WTC11 (cell line): ENCODE measurements around the gene PDLIM1.

Experiments used
- ATF2 ChIP-seq: sonication (generic); formaldehyde crosslinking; IDR thresholded peaks from 2 replicates; pipeline ENCODE4 v1.8.1; 2022; ENCODE audit warnings: low read depth, missing genetic modification reagents, borderline replicate concordance
- IRF2 ChIP-seq: sonication (generic); formaldehyde crosslinking; IDR thresholded peaks from 2 replicates; pipeline ENCODE4 v1.8.0; 2022; ENCODE audit warnings: low read depth, missing genetic modification reagents, borderline replicate concordance
- KAT7 ChIP-seq: sonication (generic); formaldehyde crosslinking; IDR thresholded peaks from 2 replicates; pipeline ENCODE4 v1.8.1; 2023; ENCODE audit warnings: missing genetic modification reagents, mild to moderate bottlenecking, borderline replicate concordance
- NR2C2 ChIP-seq: sonication (generic); formaldehyde crosslinking; IDR thresholded peaks from 2 replicates; pipeline ENCODE4 v1.8.0; 2022; ENCODE audit warnings: mild to moderate bottlenecking, missing genetic modification reagents
- SP1 ChIP-seq: sonication (generic); formaldehyde crosslinking; conservative IDR thresholded peaks from 2 replicates; pipeline ENCODE4 v1.8.1; 2022; ENCODE audit warnings: missing genetic modification reagents
- TEAD4 ChIP-seq: sonication (generic); formaldehyde crosslinking; IDR thresholded peaks from 2 replicates; pipeline ENCODE4 v1.8.0; 2022; ENCODE audit warnings: mild to moderate bottlenecking, missing genetic modification reagents
- ZMAT4 ChIP-seq: fragments of 250-450 bp; sonication (Bioruptor Pico); IDR thresholded peaks from 2 replicates; pipeline ENCODE4 v1.9.0; 2021; ENCODE audit warnings: mild to moderate bottlenecking
- ZNF263 ChIP-seq: sonication (generic); formaldehyde crosslinking; IDR thresholded peaks from 2 replicates; pipeline ENCODE4 v1.8.1; 2022; ENCODE audit warnings: low read depth, mild to moderate bottlenecking, moderate library complexity, missing genetic modification reagents
- ZSCAN18 ChIP-seq: fragments of 250-450 bp; sonication (Bioruptor Pico); IDR thresholded peaks from 2 replicates; pipeline ENCODE4 v2.1.2; 2022; ENCODE audit warnings: mild to moderate bottlenecking, moderate library complexity
- TF ChIP-seq, protein P1 (sequence below): fragments of 200-600 bp; IDR thresholded peaks from 2 replicates; pipeline ENCODE4 v1.8.0; 2022; ENCODE audit warnings: antibody characterized with exemption
- TF ChIP-seq, protein P2 (sequence below): sonication (generic); formaldehyde crosslinking; IDR thresholded peaks from 2 replicates; pipeline ENCODE4 v1.8.0; 2022; ENCODE audit warnings: mild to moderate bottlenecking, missing genetic modification reagents
- TF ChIP-seq, protein P3 (sequence below): sonication (generic); formaldehyde crosslinking; IDR thresholded peaks from 2 replicates; pipeline ENCODE4 v1.8.1; 2023; ENCODE audit warnings: mild to moderate bottlenecking, missing genetic modification reagents
- TF ChIP-seq, protein P4 (sequence below): sonication (generic); formaldehyde crosslinking; IDR thresholded peaks from 2 replicates; pipeline ENCODE4 v1.8.1; 2022; ENCODE audit warnings: mild to moderate bottlenecking, missing genetic modification reagents, moderate library complexity, borderline replicate concordance

DNA sequence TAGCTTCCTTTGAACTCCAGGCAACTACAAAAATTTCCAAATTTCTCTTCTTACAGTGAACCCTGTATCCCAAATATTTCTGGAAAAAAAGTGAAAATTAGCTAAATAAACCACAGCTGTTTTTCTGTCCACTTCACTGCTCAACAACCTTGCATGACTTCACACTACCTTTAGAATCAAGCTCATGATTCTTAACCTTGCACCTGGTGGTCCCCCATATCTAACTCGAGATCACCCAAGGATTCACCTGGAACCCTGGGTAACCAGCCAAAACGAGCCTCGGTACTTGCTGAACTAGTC, 47.5 kb downstream of the PDLIM1 start:
- TF ChIP-seq, protein P1, sequence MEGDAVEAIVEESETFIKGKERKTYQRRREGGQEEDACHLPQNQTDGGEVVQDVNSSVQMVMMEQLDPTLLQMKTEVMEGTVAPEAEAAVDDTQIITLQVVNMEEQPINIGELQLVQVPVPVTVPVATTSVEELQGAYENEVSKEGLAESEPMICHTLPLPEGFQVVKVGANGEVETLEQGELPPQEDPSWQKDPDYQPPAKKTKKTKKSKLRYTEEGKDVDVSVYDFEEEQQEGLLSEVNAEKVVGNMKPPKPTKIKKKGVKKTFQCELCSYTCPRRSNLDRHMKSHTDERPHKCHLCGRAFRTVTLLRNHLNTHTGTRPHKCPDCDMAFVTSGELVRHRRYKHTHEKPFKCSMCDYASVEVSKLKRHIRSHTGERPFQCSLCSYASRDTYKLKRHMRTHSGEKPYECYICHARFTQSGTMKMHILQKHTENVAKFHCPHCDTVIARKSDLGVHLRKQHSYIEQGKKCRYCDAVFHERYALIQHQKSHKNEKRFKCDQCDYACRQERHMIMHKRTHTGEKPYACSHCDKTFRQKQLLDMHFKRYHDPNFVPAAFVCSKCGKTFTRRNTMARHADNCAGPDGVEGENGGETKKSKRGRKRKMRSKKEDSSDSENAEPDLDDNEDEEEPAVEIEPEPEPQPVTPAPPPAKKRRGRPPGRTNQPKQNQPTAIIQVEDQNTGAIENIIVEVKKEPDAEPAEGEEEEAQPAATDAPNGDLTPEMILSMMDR, result no peak
- TF ChIP-seq, protein P2, sequence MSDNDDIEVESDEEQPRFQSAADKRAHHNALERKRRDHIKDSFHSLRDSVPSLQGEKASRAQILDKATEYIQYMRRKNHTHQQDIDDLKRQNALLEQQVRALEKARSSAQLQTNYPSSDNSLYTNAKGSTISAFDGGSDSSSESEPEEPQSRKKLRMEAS (CRISPR knock-in tag), result no peak
- TF ChIP-seq ZMAT4, result no peak
- no peak for TF ChIP-seq IRF2 (CRISPR knock-in tag)
- TF ChIP-seq ZSCAN18 (CRISPR knock-in tag), result no peak
- TF ChIP-seq ZNF263 (CRISPR knock-in tag), result no peak
- TF ChIP-seq SP1, result no peak
- no peak for TF ChIP-seq TEAD4
- TF ChIP-seq, protein P3, sequence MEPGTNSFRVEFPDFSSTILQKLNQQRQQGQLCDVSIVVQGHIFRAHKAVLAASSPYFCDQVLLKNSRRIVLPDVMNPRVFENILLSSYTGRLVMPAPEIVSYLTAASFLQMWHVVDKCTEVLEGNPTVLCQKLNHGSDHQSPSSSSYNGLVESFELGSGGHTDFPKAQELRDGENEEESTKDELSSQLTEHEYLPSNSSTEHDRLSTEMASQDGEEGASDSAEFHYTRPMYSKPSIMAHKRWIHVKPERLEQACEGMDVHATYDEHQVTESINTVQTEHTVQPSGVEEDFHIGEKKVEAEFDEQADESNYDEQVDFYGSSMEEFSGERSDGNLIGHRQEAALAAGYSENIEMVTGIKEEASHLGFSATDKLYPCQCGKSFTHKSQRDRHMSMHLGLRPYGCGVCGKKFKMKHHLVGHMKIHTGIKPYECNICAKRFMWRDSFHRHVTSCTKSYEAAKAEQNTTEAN, result no peak
- no peak for TF ChIP-seq ATF2
- TF ChIP-seq, protein P4, sequence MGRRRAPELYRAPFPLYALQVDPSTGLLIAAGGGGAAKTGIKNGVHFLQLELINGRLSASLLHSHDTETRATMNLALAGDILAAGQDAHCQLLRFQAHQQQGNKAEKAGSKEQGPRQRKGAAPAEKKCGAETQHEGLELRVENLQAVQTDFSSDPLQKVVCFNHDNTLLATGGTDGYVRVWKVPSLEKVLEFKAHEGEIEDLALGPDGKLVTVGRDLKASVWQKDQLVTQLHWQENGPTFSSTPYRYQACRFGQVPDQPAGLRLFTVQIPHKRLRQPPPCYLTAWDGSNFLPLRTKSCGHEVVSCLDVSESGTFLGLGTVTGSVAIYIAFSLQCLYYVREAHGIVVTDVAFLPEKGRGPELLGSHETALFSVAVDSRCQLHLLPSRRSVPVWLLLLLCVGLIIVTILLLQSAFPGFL, result no peak
- TF ChIP-seq KAT7 (CRISPR knock-in tag), result no peak
- TF ChIP-seq NR2C2 (CRISPR knock-in tag), result no peak
